ENCODE results near the gene TMEM174. TPM values are rescaled to one million over a fixed set of nuclear protein-coding genes. Genes with fewer than 3 reads are reported as not detected.
"Not testable (repeated sequence)": the region's sequence is repeated elsewhere in the genome, so short reads cannot be mapped to it uniquely, and the experiment has no call there.

The TMEM174 gene
- total RNA-seq, 1 donor from 2014 or later: not detected

- not testable (repeated sequence) for H3K27ac Mint-ChIP-seq
- H3K27me3 Mint-ChIP-seq (ENCODE audit: insufficient read depth): peaks cover 24% of the 10 kb centered on the region
Measured at GRCh38 chr5:73207239-73207638, 34.2 kb downstream of the TMEM174 start.

GRCh38 chr5:73209075-73209474 is 36.1 kb downstream of the TMEM174 start:
- DNase-seq (ENCODE audit: low spot score); H3K27ac Mint-ChIP-seq; H3K36me3 Mint-ChIP-seq (ENCODE audit: low read depth); H3K4me3 Mint-ChIP-seq; H3K4me1 Mint-ChIP-seq (ENCODE audit: low read depth); intact Hi-C loops (cut with micrococcal nuclease): not testable (repeated sequence)
- peaks cover 33% of the 10 kb centered on the region for H3K27me3 Mint-ChIP-seq (ENCODE audit: insufficient read depth)
- peaks cover 18% of the 10 kb centered on the region for H3K9me3 Mint-ChIP-seq

More at GRCh38 chr5:73207239-73207638, 34.2 kb downstream of the TMEM174 start:
- H3K4me1 Mint-ChIP-seq (ENCODE audit: low read depth); DNase-seq (ENCODE audit: low spot score); H3K4me3 Mint-ChIP-seq; H3K36me3 Mint-ChIP-seq (ENCODE audit: low read depth); intact Hi-C loops (cut with micrococcal nuclease): not testable (repeated sequence)
- peaks cover 18% of the 10 kb centered on the region for H3K9me3 Mint-ChIP-seq

- not testable (repeated sequence) for H3K4me3 Mint-ChIP-seq; DNase-seq (ENCODE audit: low spot score); H3K36me3 Mint-ChIP-seq (ENCODE audit: low read depth); H3K4me1 Mint-ChIP-seq (ENCODE audit: low read depth); H3K27ac Mint-ChIP-seq
- Mint-ChIP-seq H3K27me3 (ENCODE audit: insufficient read depth) (peaks cover 61% of the 10 kb centered on the region), H3K9me3 (peaks cover 18% of the 10 kb centered on the region)
- intact Hi-C loops (cut with micrococcal nuclease): loop anchor here (1.0 kb wide), 1 partner anchor 52 kb away; no protein-coding TSS in a partner anchor
Measured at GRCh38 chr5:73212693-73213092, 39.7 kb downstream of the TMEM174 start.

- H3K27me3 Mint-ChIP-seq (ENCODE audit: insufficient read depth): peaks cover 59% of the 10 kb centered on the region
- no peaks in the 10 kb centered on the region for H3K36me3 Mint-ChIP-seq (ENCODE audit: low read depth)
- no peak overlapping the region for H3K4me3 Mint-ChIP-seq
- peaks cover 13% of the 10 kb centered on the region for H3K9me3 Mint-ChIP-seq
- DNase-seq (ENCODE audit: low spot score): no peak
- H3K27ac Mint-ChIP-seq: peak overlapping the region; percentile 10
- H3K4me1 Mint-ChIP-seq (ENCODE audit: low read depth): peaks cover 6% of the 10 kb centered on the region
- intact Hi-C loops (cut with micrococcal nuclease): loop anchor here (1.0 kb wide), 1 partner anchor 53 kb away; no protein-coding TSS in a partner anchor
Measured at GRCh38 chr5:73213566-73213998, 40.6 kb downstream of the TMEM174 start.

- Mint-ChIP-seq H3K27me3 (ENCODE audit: insufficient read depth) (peaks cover 63% of the 10 kb centered on the region), H3K27ac (no peak overlapping the region), H3K9me3 (peaks cover 8% of the 10 kb centered on the region), H3K36me3 (ENCODE audit: low read depth) (no peaks in the 10 kb centered on the region), H3K4me3 (no peak overlapping the region), H3K4me1 (ENCODE audit: low read depth) (peaks cover 6% of the 10 kb centered on the region)
- intact Hi-C loops (cut with micrococcal nuclease): no loop called here
- DNase-seq (ENCODE audit: low spot score): no peak
Measured at GRCh38 chr5:73214306-73214705, 41.3 kb downstream of the TMEM174 start.

- DNase-seq (ENCODE audit: low spot score): no peak
- H3K4me1 Mint-ChIP-seq (ENCODE audit: low read depth): peaks cover 6% of the 10 kb centered on the region
- intact Hi-C loops (cut with micrococcal nuclease): loop anchor here (1.0 kb wide), 1 partner anchor 16 kb away; no protein-coding TSS in a partner anchor
- H3K27ac Mint-ChIP-seq: no peak overlapping the region
- H3K4me3 Mint-ChIP-seq: no peak overlapping the region
- H3K36me3 Mint-ChIP-seq (ENCODE audit: low read depth): no peaks in the 10 kb centered on the region
- H3K9me3 Mint-ChIP-seq: peaks cover 1% of the 10 kb centered on the region
- H3K27me3 Mint-ChIP-seq (ENCODE audit: insufficient read depth): peaks cover 65% of the 10 kb centered on the region
Measured at GRCh38 chr5:73214996-73215395, 42.0 kb downstream of the TMEM174 start.

GRCh38 chr5:73215531-73215890 is 42.5 kb downstream of the TMEM174 start:
- peaks cover 6% of the 10 kb centered on the region for H3K4me1 Mint-ChIP-seq (ENCODE audit: low read depth)
- DNase-seq (ENCODE audit: low spot score): no peak
- no peaks in the 10 kb centered on the region for H3K36me3 Mint-ChIP-seq (ENCODE audit: low read depth)

GRCh38 chr5:73215891-73216610 is 43.1 kb downstream of the TMEM174 start:
- no peaks in the 10 kb centered on the region for H3K9me3 Mint-ChIP-seq
- no peaks in the 10 kb centered on the region for H3K36me3 Mint-ChIP-seq (ENCODE audit: low read depth)
- peak; percentile 41 for DNase-seq (ENCODE audit: low spot score)
- intact Hi-C loops (cut with micrococcal nuclease): loop anchor here (1.0 kb wide), 2 partner anchors 15 to 232 kb away; partner anchors contain the start of gene FOXD1
- peaks cover 65% of the 10 kb centered on the region for H3K27me3 Mint-ChIP-seq (ENCODE audit: insufficient read depth)
- no peak overlapping the region for H3K4me3 Mint-ChIP-seq
- H3K4me1 Mint-ChIP-seq (ENCODE audit: low read depth): peaks cover 6% of the 10 kb centered on the region
- no peak overlapping the region for H3K27ac Mint-ChIP-seq

More at GRCh38 chr5:73215531-73215890, 42.5 kb downstream of the TMEM174 start:
- Mint-ChIP-seq H3K27ac (no peak overlapping the region), H3K27me3 (ENCODE audit: insufficient read depth) (peaks cover 66% of the 10 kb centered on the region), H3K9me3 (no peaks in the 10 kb centered on the region), H3K4me3 (no peak overlapping the region)
- intact Hi-C loops (cut with micrococcal nuclease): loop anchor here (1.0 kb wide), 1 partner anchor 16 kb away; no protein-coding TSS in a partner anchor

GRCh38 chr5:73218552-73219171 is 45.7 kb downstream of the TMEM174 start:
- DNase-seq (ENCODE audit: low spot score): no peak
- Mint-ChIP-seq H3K36me3 (ENCODE audit: low read depth) (no peaks in the 10 kb centered on the region), H3K27me3 (ENCODE audit: insufficient read depth) (peaks cover 61% of the 10 kb centered on the region), H3K27ac (no peak overlapping the region), H3K4me3 (no peak overlapping the region), H3K9me3 (no peaks in the 10 kb centered on the region), H3K4me1 (ENCODE audit: low read depth) (peaks cover 2% of the 10 kb centered on the region)
- intact Hi-C loops (cut with micrococcal nuclease): no loop called here

- H3K4me1 Mint-ChIP-seq (ENCODE audit: low read depth); H3K4me3 Mint-ChIP-seq; H3K36me3 Mint-ChIP-seq (ENCODE audit: low read depth); H3K27ac Mint-ChIP-seq; H3K9me3 Mint-ChIP-seq; intact Hi-C loops (cut with micrococcal nuclease); DNase-seq (ENCODE audit: low spot score): not testable (repeated sequence)
- H3K27me3 Mint-ChIP-seq (ENCODE audit: insufficient read depth): peaks cover 61% of the 10 kb centered on the region
Measured at GRCh38 chr5:73219336-73219735, 46.3 kb downstream of the TMEM174 start.

GRCh38 chr5:73221161-73221560 is 48.2 kb downstream of the TMEM174 start:
- intact Hi-C loops (cut with micrococcal nuclease): no loop called here
- Mint-ChIP-seq H3K36me3 (ENCODE audit: low read depth) (no peaks in the 10 kb centered on the region), H3K4me1 (ENCODE audit: low read depth) (no peaks in the 10 kb centered on the region), H3K27ac (no peak overlapping the region), H3K27me3 (ENCODE audit: insufficient read depth) (peaks cover 56% of the 10 kb centered on the region), H3K9me3 (no peaks in the 10 kb centered on the region), H3K4me3 (no peak overlapping the region)
- DNase-seq (ENCODE audit: low spot score): no peak

- H3K36me3 Mint-ChIP-seq (ENCODE audit: low read depth): no peaks in the 10 kb centered on the region
- peaks cover 59% of the 10 kb centered on the region for H3K27me3 Mint-ChIP-seq (ENCODE audit: insufficient read depth)
- H3K4me1 Mint-ChIP-seq (ENCODE audit: low read depth): no peaks in the 10 kb centered on the region
- no peak overlapping the region for H3K27ac Mint-ChIP-seq
- intact Hi-C loops (cut with micrococcal nuclease): no loop called here
- no peak for DNase-seq (ENCODE audit: low spot score)
- no peaks in the 10 kb centered on the region for H3K9me3 Mint-ChIP-seq
- no peak overlapping the region for H3K4me3 Mint-ChIP-seq
Measured at GRCh38 chr5:73221726-73222125, 48.7 kb downstream of the TMEM174 start.

GRCh38 chr5:73222173-73222572 is 49.2 kb downstream of the TMEM174 start:
- H3K27me3 Mint-ChIP-seq (ENCODE audit: insufficient read depth): peaks cover 57% of the 10 kb centered on the region

More at GRCh38 chr5:73222173-73222572, 49.2 kb downstream of the TMEM174 start:
- intact Hi-C loops (cut with micrococcal nuclease): no loop called here
- no peaks in the 10 kb centered on the region for H3K36me3 Mint-ChIP-seq (ENCODE audit: low read depth)
- no peak overlapping the region for H3K27ac Mint-ChIP-seq
- no peak overlapping the region for H3K4me3 Mint-ChIP-seq
- H3K9me3 Mint-ChIP-seq: no peaks in the 10 kb centered on the region
- DNase-seq (ENCODE audit: low spot score): no peak
- H3K4me1 Mint-ChIP-seq (ENCODE audit: low read depth): no peaks in the 10 kb centered on the region
